ENCODE measurements around the gene RABGAP1L. TPM values are rescaled to one million over a fixed set of nuclear protein-coding genes. Genes with fewer than 3 reads are reported as not detected.
"Not testable (repeated sequence)": the region's sequence is repeated elsewhere in the genome, so short reads cannot be mapped to it uniquely, and the experiment has no call there.

RABGAP1L gene
- total RNA-seq, 1 donor from 2014 or later = 145 TPM

DNA sequence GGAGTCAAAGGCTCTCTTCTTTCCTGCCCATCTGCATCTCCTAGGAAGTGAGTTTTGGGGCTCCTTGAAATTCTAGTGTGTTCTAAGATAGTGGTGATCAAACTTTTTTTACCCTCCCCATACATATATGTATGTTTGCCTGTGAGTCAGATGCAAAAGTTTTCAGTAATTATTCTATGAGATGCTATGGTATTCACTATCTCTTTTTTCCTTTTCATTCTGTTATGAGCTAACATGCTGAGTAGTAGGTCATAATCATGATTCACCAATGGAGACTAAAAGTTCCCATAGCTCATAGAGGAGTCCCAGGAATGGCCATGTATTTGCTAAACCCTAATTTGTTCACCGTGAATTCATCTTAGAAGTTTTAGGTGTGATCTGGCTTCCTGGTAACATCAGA is 424.0 kb downstream of the RABGAP1L start:
- no peak for DNase-seq

DNA sequence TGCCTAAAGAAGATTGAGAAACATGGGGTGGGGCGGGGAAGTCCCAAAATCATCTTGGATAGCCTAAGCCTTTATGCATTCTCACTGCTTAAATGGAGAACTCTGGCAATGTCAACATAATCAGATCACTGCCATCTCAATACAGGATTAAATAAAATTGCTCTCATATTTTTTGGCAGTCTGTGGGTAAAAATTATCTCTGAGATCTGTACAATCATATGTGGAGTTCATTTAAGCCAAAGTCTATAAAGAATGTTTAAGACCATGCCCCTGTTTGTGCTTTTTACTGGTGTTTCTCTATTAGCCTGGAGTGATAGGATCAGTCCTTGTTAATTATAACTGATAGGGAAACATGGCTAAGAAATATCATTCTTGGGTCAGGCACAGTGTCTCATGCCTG is 424.8 kb downstream of the RABGAP1L start:
- DNase-seq = no peak

DNA sequence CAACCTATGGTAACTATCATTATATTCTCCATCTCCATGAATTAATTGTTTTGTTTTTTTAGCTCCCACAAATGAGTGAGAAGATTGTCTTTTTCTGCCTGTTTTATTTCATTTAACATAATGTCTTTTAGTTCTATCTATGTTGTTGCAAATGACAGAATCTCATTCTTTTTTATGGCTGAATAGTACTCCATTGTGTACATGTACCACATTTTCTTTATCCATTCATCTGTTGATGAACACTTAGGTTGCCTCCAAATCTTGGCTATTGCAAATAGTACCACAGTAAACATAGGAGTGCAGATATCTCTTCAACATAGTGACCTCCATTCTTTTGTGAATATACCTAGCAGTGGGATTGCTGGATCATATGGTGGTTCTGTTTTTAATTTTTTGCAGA is 429.3 kb downstream of the RABGAP1L start:
- DNase-seq = not testable (repeated sequence)

DNA sequence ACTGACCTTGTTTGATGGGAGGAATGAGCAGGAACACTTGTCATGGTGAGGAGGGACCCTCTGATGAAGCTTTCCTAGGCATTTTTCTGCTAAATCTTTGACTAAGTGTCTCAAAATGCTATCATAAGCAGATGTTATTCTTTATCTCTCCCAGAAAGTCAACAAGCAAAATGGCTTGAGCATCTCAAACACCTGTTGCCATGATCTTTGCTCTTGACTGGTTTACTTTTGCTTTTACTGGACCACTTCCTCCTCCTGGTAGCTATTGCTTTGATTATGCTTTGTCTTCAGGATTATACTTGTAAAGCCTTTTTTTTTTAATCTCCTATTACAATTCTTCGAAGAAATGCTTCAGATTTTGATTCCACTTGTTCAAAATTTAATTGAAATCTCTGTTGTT is 445.9 kb downstream of the RABGAP1L start:
- DNase-seq = no peak

DNA sequence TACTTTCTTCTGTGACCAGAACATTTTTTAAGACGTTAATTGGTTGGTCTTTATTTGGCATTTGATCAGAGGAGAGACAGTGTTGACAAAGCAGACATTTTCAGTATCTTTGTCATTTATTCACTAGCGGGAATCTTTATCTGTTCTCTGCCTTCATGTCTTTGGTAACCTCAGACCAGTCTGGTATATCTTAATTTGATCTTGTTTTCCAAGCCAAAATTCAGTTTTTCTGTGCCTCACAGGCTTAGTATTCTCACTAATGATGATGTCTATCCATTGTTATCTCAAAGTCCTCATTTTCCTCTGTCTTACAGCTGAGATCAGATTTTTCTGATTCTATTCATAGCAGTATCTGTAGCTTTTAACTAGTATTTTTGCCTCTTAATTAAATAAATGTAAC is 447.2 kb downstream of the RABGAP1L start:
- no peak for DNase-seq

DNA sequence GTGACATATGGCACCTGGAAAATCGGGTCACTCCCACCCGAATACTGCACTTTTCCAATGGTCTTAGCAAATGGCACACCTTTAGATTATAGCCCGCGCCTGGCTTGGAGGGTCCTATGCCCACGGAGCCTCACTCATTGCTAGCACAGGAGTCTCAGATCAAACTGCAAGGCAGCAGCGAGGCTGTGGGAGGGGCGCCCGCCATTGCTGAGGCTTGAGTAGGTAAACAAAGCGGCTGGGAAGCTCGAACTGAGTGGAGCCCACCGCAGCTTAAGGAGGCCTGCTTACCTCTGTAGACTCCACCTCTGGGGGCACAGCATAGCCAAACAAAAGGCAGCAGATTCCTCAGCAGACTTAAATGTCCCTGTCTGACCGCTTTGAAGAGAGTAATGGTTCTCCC is 458.6 kb downstream of the RABGAP1L start:
- DNase-seq = not testable (repeated sequence)

DNA sequence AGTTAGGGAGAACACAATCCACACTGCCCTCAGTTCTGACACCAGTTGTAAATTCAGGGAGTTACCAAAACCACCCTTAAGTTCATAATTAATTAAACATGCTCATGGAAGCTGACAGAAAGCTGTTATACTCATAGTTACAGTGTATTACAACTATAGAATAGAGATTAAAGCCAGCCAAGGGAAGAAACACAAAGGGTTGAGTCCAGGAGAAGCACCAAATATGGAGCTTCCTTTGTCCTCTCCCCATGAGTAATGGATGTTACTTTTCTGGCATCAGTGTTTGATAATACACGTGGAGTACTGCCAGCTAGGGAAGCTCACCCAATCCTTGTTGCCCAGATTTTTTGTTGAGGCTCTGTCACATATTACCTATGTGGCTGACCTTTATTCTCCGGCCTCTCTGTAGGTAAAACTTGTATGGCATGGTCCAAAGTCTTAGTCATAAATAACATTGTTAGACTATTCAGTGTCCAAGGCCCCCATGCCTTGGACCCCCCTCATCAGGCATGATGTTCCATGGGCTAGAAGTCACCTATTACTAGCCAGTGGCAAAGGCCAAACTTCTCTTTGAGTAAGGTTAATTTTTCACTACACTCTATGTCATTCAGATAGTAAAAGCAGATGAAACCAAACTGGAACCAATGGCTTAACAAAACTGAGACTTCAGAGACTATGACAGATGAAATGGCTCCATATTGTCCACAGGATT is 464.2 kb downstream of the RABGAP1L start:
- DNase-seq = no peak

DNA sequence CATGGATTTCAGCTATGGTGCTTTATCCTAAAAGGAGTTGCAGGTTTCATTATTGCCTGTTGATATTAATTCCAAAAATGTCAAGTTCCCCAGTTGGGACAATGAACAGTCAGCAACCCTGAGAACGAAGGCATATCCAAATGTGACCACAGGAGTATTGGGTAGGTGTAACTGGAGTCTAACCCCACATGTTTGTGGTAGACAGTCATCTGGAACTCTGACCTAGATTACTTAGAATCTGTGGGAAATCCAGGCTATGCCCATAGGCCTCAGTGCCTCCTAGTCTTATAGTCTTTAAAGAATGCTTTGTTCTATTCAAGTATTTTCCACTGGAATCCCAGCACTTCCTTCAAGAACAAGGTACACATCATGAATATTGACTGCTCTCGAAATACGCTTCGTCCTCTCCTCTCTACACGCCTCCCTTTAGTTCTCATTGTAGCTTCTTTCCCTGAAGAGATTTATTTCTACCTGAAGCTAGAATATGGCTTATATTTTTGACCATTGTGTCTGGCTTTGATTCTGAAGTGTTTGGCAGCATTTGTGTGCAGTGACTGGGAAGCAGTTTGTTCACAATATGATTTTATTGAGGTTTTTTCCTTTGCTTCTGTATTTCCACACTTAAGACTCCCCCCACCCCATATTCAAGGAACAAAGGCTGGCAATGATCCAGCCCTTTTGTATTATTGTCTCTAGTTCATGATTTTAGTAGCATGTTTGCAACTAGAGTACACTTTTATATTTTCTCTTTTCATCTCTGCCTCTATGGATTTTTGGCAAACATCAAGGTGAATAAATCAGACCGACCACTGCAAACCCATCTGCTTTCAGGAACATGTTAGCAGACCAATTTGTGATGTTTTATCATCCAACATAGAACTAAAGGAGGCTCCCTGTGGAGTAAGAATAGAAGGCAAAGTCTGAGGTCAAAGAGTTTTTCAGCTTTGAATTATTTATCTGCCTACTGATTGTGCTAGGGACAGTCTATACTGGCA is 467.0 kb downstream of the RABGAP1L start:
- no peak for DNase-seq

DNA sequence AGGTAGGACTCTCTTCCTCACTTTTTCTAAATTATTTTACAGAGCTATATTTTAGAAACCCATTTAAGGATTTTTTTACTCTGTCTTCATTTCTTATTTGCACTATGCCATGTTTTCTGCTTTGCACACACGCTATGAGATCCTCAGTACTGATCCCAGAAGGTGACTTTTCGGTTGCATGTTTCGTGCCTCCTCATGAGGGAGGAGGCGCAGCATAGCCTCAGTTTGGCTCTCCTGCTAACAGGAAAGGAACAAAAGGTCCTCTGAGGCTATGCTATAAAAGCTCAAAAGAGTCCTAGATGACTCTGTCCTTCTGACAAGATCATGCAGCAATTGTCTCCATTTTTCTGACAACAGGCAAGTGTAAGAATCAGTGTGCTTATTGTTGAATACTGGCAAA is 478.2 kb downstream of the RABGAP1L start:
- DNase-seq = no peak

DNA sequence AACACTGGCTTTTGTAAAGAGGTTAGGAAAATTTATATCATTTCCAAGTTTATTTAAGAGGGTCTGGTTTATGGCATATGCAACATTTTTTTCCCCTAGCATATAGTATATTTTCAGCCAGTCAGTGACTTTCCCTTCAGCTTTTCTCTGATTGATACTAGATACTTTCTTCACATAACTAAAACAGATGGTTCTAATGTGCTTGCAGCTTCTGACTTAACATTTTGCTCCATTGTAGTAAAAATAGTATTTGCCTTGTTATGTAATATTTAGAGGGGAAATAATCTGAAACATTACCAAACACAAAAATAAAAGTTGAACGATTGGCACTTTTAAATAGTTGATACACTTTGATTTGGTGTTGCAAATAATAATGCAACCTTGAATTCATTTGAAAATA is 480.1 kb downstream of the RABGAP1L start:
- DNase-seq = no peak

DNA sequence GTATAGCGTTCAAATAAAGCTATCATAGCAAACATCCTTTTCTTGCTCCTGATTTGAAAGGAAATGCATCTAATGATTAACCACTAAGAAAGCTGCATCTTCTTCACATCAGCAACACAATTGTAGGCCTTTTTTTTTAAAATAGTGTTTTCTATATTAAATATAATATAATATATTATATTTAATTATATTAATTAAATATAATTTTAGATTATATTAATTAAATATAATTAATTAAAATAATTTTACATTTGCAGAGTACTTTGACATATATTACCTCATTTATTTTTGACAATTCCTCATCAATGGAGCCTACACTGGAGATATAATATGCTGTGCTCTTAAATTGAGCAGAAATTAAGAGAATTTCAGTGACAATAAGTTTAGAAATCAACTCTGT is 481.5 kb downstream of the RABGAP1L start:
- no peak for DNase-seq

DNA sequence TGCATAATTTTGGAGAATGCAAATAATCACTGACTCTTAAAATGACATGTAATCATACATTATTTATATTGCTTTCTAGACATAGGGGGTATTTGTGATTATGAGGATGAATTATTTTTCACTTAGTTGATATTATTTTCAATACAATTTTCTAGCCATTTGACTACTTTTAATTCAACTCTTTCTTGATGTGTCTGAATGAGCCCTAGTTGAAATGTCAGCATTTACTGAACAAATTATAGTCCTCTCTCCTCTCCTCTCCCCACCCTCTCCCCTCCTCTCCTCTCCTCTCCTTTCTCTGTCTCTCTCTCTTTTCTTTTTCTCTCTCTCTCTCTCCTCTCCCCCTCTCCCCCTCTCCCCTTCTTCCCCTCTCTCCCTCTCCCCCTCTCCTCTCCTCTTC is 483.1 kb downstream of the RABGAP1L start:
- DNase-seq = no peak

DNA sequence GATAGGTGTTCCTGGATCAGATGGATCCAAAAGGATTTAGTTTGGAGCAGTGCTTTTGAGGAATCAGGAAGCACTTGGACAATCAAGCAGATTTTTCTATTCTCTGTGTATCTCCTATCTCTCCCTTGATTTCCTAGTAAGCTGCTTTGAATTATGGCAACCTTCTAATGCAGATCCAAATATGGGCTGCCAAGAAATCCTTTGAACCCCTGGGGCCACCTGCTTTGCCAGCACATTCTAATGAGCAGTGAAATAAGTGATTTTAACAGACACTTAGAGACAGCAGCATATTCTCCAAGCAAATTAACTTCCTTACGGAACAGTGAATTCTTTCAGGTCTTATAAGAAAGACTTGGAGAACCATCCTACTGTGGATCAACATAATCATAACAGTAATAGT is 483.9 kb downstream of the RABGAP1L start:
- no peak for DNase-seq

DNA sequence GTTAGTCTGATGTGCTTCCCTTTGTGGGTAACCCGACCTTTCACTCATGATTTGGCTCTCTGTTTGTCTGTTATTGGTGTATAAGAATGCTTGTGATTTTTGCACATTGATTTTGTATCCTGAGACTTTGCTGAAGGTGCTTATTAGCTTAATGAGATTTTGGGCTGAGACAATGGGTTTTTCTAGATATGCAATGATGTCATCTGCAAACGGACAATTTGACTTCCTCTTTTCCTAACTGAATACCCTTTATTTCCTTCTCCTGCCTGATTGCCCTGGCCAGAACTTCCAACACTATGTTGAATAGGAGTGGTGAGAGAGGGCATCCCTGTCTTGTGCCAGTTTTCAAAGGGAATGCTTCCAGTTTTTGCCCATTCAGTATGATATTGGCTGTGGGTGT is 490.3 kb downstream of the RABGAP1L start:
- DNase-seq = not testable (repeated sequence)

DNA sequence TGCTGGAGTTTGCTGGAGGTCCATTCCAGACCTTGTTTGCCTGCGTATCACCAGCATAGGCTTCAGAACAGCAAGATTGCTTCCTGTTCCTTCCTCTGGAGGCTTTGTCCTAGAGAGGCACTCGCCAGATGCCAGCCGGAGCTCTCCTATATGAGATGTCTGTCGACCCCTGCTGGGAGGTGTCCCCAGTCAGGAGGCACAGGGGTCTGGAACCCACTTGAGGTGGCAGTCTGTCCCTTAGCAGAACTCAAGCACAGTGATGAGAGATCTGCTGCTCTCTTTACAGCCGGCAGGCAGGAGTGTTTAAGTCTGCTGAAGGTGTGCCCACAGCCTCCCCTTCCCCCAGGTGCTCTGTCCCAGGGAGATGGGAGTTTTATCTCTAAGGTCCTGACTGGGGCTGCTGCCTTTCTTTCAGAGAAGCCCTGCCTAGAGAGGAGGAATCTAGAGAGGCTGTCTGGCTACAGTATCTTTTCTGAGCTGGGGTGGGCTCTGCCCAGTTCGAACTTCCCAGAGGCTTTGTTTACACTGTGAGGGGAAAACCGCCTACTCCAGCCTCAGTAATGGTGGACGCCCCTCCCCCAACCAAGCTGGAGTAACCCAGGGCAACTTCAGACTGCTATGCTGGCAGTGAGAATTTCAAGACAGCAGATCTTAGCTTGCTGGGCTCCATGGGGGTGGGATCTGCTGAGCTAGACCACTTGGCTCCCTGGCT is 493.4 kb downstream of the RABGAP1L start:
- DNase-seq = no peak

DNA sequence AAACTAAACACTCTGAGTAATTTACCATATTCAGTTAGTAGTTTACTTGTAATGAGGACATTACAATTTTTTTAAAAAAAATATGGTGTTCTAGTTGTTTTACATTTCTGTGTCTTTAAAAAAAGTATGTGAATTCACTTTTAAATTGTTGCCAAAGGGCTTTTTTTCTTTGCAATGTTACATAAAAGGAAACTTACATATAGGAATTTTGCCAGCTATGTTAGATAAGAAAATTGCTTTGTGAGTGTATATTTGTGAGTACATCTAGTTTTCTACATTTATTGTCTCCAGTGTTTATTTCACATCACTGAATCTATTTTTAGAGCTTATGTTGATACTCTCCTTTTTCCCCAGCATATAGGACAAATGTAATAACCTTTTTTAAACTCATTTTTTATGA is 495.2 kb downstream of the RABGAP1L start:
- DNase-seq = no peak

DNA sequence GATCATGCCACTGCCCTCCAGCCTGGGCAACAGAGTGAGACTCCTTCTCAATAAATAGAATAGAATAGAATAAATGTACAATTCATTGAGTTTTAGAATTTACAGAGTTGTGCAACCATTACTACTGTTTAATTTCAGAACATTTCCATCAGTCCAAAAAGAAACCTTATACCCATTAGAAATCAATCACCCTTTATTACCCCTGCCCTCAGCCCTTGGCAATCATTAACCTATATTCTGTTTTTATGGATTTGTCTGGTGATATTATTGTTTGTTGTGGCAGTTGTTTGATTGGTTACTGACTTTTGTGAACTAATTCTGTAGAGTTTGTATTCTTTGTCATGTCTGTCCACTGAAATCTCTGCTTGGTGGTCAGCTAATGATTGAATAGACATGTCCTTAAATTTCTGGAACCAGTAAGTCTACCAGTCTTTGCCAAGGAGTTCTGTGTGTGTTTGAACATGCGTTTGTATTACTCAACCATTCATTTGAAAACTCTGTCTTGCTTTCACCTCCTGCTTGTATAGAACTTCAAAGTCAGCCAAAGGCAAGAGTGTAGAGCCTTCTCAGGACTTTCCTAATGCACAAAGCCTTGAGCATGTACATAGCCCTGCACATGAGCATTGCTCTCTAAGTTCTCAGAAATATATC is 497.2 kb downstream of the RABGAP1L start:
- no peak for DNase-seq

DNA sequence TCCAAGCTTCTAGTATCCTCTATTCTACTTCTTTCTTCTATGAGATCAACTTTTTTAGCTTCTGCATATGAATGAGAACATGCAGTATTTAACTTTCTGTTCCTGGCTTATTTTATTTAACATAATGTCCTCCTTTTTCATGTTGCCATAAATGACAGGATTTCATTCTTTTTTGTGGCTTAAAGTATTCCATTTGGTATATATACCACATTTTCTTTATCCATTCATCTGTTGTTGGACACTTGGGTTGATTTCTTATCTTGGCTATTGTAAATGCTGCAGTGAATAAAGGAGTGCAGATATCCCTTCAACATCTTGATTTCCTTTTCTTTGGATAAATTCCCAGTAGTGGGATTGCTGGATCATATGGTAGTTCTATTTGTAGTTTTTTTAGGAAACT is 498.1 kb downstream of the RABGAP1L start:
- DNase-seq = no peak

DNA sequence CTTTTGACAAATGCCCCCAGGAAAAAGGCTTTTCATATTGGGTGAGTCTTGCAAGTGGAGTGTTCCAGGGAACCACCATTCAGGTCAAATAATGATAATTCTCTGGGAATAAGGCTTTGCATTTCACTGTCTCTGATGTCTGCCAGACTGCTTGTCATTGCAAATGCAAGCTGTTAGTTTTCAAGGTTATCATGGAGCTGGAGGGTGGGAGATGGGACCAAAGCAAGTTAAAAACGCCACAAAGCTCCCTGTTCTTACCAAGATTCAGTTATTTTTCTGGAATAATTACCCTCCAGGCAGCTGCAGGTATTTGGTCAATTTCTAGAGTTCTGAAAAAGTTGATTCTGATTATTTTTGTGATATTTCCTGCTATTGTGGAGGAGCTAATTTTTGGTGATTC is 498.6 kb downstream of the RABGAP1L start:
- no peak for DNase-seq

DNA sequence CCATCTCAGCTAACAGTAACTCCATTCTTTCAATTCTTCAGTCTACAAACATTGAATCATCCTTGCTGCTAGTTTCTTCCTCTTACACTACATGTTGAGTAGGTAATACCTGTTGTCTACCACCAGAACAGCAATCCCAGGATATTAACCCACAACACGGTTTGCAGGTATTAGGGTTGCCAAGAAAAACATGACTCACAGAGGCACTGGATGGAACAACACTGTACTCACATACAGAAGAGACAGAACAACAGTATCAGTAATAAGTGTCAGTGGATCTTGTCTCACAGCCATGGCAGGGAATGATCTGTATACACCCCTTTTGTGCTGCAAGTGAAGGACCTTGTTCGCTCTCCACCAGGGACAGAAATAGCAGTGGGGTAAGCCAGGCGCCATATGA is 500.5 kb downstream of the RABGAP1L start:
- DNase-seq = no peak

DNA sequence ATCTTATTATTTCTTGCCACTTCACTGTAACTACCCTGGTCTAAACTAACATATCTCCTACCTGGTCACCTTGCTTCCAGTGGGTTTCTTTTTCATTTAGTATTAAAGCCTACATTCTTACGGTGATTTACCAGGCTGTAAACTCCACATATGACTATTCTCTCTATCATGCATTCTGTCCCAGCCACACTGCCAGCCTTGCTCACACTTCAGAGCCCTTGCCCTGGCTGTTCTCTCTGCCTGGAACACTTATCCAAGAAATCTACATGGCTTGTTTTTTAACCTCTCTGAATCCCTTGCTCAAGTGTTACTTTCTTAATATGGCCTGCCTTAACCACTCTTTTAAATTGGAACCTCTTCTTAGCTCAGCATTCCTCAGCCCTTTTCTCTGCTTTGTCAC is 501.2 kb downstream of the RABGAP1L start:
- no peak for DNase-seq

DNA sequence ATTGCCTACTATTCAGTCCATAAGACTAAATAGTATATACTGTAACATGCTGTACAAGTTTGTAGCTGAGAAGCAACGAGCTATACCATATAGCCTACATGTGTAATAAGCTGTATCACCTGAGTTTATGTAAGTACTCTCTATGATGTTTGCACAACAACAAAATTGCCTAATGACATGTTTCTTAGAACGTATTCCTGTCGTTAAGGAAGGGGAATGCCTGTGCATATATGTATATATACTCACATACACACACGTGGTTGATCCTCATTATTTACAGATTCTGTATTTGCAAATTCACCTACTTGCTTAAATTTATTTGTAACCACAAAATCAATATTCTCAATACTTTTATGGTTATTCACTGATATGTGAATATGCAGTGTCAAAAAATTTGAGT is 504.0 kb downstream of the RABGAP1L start:
- no peak for DNase-seq

Data from occipital lobe (tissue), 2 donors.